GM12873 (cell line): ENCODE measurements around the gene PLXNA4.

ENCODE experiments used
- TF ChIP-seq, protein P1 (sequence below): IDR thresholded peaks from 2 replicates; pipeline ENCODE4 v1.5.1; 2012; ENCODE audit warnings: low read depth, mild to moderate bottlenecking, moderate library complexity, low read length, control low read depth; ENCODE audit not compliant: insufficient read depth; ENCODE audit errors: missing control alignments

Gene PLXNA4

DNA sequence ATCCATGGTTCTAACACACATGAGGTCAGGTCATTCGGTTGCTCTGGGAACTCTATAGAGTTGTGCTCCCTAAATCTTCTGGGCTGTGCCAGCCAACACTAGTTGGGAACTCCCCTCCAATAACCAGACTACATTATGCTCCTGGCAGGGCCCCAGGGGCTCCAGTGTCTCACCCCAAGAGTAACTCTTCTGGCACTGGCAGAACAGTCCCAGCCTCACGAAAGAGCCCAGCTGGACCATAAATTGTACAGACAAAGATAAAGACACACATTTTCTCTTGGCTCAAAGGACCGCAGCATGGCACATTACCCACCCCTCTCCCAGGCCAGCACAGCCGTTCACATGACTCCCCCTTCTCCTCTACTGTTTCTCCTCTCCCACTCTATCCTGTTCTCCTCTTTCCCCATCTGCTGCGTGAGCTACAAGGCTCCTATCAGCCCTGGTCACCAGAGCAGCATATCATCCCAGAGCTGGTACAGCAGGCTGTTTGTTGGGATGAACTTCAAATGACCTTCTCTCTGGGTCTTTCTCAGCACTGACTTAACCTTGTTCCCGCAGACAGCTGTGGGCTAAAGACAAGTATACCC lies 230.6 kb downstream of the PLXNA4 start:
- TF ChIP-seq, protein P1, sequence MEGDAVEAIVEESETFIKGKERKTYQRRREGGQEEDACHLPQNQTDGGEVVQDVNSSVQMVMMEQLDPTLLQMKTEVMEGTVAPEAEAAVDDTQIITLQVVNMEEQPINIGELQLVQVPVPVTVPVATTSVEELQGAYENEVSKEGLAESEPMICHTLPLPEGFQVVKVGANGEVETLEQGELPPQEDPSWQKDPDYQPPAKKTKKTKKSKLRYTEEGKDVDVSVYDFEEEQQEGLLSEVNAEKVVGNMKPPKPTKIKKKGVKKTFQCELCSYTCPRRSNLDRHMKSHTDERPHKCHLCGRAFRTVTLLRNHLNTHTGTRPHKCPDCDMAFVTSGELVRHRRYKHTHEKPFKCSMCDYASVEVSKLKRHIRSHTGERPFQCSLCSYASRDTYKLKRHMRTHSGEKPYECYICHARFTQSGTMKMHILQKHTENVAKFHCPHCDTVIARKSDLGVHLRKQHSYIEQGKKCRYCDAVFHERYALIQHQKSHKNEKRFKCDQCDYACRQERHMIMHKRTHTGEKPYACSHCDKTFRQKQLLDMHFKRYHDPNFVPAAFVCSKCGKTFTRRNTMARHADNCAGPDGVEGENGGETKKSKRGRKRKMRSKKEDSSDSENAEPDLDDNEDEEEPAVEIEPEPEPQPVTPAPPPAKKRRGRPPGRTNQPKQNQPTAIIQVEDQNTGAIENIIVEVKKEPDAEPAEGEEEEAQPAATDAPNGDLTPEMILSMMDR, result no peak

DNA sequence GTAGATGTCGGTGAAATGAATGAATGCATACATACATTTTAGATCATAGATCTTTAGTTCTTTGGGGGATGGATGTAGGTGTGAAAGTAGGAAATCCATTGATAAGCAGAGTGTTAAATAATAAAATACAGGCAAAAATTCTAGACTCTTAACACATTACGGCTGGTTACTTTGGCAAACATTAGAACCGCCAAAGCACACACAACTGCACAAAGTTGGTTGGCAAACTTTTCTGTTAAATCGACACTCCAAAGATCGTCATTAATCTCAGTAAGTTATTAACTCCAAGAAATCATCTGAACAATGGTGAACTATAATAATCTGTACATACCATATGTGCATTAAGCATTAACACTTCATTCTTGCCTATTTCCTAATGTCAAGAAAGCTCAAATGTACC lies 231.2 kb downstream of the PLXNA4 start:
- TF ChIP-seq, protein P1, result no peak

DNA sequence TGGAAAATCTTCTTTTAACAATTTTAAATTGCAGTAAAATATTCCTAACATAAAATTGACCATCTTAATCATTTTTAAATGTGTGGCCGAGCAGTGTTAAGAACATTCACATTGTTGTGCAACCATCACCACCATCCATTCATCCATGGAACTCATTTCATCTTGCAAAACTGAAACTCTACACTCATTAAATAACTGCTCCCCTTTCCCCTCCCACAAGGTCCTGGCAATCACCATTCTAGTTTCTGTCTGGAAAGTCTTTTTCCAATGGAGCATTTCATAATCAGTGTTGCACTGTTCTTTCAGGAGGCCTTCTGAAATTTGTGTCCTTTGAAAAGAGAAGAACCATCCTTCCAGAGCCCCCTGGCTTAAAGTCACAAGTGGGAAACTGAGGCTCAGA lies 233.1 kb downstream of the PLXNA4 start:
- TF ChIP-seq, protein P1, result no peak

DNA sequence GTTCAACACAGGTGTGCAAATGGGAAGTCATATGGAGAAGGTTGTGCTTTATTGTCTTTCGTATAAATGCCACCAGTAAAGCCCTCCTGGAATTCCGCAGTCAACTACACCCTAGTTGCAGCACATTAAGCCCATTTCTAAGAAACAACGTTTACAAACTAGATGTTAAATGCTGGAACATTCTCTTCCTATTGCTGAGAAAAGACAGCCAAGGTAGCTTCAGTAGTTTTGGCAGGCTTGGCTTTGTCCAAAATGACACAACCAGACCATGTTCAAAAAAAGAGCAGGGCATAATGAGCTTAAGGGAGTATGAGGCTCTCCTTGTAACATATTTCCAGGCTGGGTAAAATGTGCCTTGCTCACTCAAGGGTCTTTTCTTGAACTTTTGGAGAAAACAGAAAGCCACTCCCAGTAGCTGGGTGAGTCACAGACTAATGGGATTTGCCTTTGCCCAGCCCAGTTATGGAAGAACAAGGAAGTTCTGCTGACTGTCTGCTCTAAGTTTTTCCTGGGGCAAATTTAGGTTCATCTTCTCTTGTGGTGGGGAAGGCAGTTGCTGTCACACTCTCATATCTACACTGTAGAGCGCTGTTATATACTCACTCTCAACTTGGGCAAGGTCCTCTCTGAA lies 238.7 kb downstream of the PLXNA4 start:
- TF ChIP-seq, protein P1, result no peak

DNA sequence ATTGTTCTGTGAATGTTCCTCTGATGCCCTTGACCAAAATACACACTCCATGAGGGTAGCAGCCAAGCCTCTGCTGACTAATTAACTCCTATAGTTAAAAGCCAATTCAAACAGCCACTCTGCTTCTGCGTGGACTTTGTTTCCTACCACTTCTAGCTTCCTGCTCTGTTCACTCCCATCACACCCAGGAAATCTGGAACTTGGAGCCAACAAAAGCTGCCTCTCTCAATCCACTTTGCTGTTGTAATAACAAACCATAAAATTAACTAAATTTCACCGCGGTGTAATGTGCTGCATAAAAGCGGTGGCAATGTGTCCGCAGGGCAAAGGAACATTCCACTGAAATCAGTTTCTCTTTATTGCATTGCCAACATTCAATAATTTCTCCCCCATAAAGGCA lies 239.5 kb downstream of the PLXNA4 start:
- TF ChIP-seq, protein P1, result no peak

DNA sequence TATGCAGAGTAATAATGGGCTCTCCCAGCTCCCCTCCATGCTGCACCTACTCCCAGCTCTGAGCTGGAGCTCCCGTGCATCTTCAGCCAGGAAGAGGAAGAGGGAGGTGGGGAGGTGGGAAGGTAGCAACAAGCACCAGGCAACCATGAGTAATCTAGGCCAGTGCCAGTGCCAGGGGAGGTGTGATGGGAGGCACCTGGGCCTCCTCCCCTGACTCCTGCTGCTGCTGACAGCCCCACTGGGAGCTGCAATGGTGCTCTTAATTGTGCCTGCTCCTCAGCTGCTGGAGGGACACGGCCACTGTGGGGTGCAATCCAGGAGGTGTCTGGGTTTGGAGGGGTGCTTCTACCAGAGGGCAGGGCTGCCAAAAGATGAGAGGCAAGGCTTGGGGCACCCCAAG lies 243.0 kb downstream of the PLXNA4 start:
- TF ChIP-seq, protein P1, result no peak

DNA sequence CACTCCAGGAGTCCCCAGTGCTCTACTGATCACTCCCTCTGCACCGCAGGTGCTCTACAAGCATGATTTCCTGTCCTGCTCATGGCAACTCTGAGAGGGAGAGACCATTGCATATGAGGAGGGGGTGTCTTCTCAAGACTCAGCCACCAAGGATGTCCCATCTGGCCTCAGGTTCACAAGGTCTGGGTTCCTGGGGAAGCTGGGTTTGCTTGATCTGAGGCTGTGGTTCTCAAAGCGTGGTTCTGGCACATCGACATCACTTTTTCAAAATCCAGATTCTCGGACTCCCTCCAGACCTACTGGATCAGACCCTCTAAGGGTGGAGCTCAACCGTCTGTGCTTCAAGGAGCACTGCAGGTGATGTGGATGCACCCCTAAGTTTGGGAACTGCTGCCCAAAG lies 247.5 kb downstream of the PLXNA4 start:
- TF ChIP-seq, protein P1, result no peak
